HepG2 (cell line): ENCODE results near the gene IGFN1.

Source experiments
- CTCF ChIP-seq: sonication (generic); formaldehyde crosslinking; IDR thresholded peaks from 2 replicates; pipeline ENCODE4 v1.5.0; 2020; ENCODE audit warnings: mild to moderate bottlenecking, missing genetic modification reagents, moderate library complexity
- DPF2 ChIP-seq: sonication (generic); formaldehyde crosslinking; IDR thresholded peaks from 2 replicates; pipeline ENCODE4 v1.4.0; 2020; ENCODE audit warnings: mild to moderate bottlenecking, low read depth, missing genetic modification reagents, borderline replicate concordance
- EP300 ChIP-seq, 3 experiments: sonication (generic) in 1 of 3; formaldehyde crosslinking in 1 of 3; IDR thresholded peaks; 2 replicates each; pipeline versions ENCODE4 v1.5.1 to v1.6.1; 2011 to 2020; ENCODE audit warnings: low read depth in 2 of 3, low read length in 2 of 3, borderline replicate concordance in 1 of 3, improper control_type of control experiment in 1 of 3, mild to moderate bottlenecking in 1 of 3, missing genetic modification reagents in 1 of 3, moderate library complexity in 1 of 3
- EZH2 ChIP-seq: conservative IDR thresholded peaks from 2 replicates; pipeline ENCODE4 v1.6.1; 2012; ENCODE audit warnings: mild to moderate bottlenecking, low read depth, low read length, moderate library complexity
- RAD21 ChIP-seq: fragments of 450-650 bp; formaldehyde crosslinking; IDR thresholded peaks from 2 replicates; pipeline ENCODE4 v1.5.0; 2020; ENCODE audit warnings: mild to moderate bottlenecking
- TAF1 ChIP-seq: sonication (generic); formaldehyde crosslinking; IDR thresholded peaks from 2 replicates; pipeline ENCODE4 v1.4.0; 2020; ENCODE audit warnings: missing genetic modification reagents
- ZNF747 ChIP-seq: sonication (generic); formaldehyde crosslinking; IDR thresholded peaks from 2 replicates; pipeline ENCODE4 v1.8.1; 2023; ENCODE audit warnings: missing genetic modification reagents, mild to moderate bottlenecking, borderline replicate concordance
- ZNF776 ChIP-seq: sonication (generic); formaldehyde crosslinking; IDR thresholded peaks from 2 replicates; pipeline ENCODE4 v1.4.0; 2020; ENCODE audit warnings: mild to moderate bottlenecking, missing genetic modification reagents
- TF ChIP-seq, protein P1 (sequence below): IDR thresholded peaks from 2 replicates; pipeline ENCODE4 v1.6.1; 2012; ENCODE audit warnings: inconsistent platforms
- TF ChIP-seq, protein P2 (sequence below): sonication (generic); formaldehyde crosslinking; IDR thresholded peaks from 2 replicates; pipeline ENCODE4 v1.4.0; 2020; ENCODE audit warnings: missing genetic modification reagents

DNA sequence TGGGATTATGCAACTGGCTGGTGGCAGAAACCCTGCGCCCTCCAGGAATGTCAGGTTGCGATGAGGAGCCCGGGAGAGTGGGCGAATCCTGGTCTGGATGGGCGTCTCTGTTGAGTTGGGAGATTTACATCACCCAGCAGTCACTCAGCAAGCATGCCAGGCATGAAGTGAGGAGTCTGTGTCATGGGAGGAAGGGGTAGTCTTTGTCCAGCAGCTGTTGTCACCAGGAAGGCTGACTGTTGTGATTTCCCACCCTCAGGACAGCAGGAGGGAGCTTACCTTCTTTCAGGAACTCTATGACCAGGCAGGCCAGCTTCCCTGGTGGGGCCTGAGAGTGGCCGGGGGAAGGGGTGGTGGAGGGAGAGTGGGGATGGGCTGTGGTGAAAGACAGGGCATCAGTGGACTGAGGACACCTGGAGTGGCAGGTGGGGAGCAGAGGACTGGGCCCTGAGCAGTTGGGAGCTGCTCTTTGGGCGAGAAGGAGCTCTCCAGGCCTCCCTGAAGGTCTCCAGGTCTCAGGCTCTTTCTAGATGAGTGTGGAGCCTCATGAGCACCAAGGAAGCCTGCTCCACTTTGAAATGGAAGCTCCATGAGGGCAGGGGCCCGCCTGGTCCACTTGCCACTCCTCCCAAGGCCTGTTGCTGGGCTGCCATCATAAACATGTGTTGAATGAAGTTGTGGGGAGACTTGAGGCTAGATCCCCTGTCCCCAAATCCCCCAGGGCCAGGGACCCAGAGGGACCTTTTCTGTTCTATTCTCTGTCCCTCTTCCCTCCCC lies 71.3 kb downstream of the IGFN1 start:
- TF ChIP-seq CTCF (no peak), ZNF776 (CRISPR knock-in tag) (no peak), ZNF747 (CRISPR knock-in tag) (no peak), DPF2 (CRISPR knock-in tag) (no peak), EZH2 (no peak), RAD21 (CRISPR knock-in tag) (no peak), TAF1 (no peak), EP300 (IDR thresholded peaks at IDR 0.05; ENCODE audit: low read depth in 2 of 2, low read length in 2 of 2) (no peak), EP300 (CRISPR knock-in tag; IDR thresholded peaks at IDR 0.05; ENCODE audit: borderline replicate concordance) (no peak)
- TF ChIP-seq, protein P1, sequence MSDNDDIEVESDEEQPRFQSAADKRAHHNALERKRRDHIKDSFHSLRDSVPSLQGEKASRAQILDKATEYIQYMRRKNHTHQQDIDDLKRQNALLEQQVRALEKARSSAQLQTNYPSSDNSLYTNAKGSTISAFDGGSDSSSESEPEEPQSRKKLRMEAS, result no peak
- TF ChIP-seq, protein P2, sequence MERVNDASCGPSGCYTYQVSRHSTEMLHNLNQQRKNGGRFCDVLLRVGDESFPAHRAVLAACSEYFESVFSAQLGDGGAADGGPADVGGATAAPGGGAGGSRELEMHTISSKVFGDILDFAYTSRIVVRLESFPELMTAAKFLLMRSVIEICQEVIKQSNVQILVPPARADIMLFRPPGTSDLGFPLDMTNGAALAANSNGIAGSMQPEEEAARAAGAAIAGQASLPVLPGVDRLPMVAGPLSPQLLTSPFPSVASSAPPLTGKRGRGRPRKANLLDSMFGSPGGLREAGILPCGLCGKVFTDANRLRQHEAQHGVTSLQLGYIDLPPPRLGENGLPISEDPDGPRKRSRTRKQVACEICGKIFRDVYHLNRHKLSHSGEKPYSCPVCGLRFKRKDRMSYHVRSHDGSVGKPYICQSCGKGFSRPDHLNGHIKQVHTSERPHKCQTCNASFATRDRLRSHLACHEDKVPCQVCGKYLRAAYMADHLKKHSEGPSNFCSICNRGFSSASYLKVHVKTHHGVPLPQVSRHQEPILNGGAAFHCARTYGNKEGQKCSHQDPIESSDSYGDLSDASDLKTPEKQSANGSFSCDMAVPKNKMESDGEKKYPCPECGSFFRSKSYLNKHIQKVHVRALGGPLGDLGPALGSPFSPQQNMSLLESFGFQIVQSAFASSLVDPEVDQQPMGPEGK (CRISPR knock-in tag), result no peak
